Naive thymus-derived CD4-positive, alpha-beta T cell (primary cell): ENCODE results near the gene RFX3. TPM values are rescaled to one million over a fixed set of nuclear protein-coding genes. Genes with fewer than 3 reads are reported as not detected.

Experiments used
- ATAC-seq: fragments of 150-1000 bp; cut with Tn5 transposase; 2 replicates; pipeline ENCODE4 v1.10.0; 2021; ENCODE audit warnings: mild to moderate bottlenecking, moderate library complexity
- CTCF ChIA-PET: fragments of 350-600 bp; sonication (Branson Sonifier 250); formaldehyde crosslinking; loops from one replicate; lab custom pipeline; 2021; ENCODE audit warnings: antibody characterized with exemption; lab: Charles Lee
- POLR2A ChIA-PET: fragments of 350-600 bp; sonication (Branson Sonifier 250); formaldehyde crosslinking; loops from one replicate; lab custom pipeline; 2021; ENCODE audit warnings: antibody characterized with exemption, inconsistent platforms; lab: Charles Lee
- DNase-seq, 9 donors: peaks; one replicate each; pipeline versions ENCODE4 v3.0.0 to v3.0.0-alpha.2; 2020 to 2022; ENCODE audit warnings: mixed read lengths in 1 of 9
- H3K27ac ChIP-seq: one replicate; pipeline ENCODE4 v1.7.0; 2013; ENCODE audit warnings: mild to moderate bottlenecking, low read depth, low read length, moderate library complexity
- H3K27me3 ChIP-seq, 2 donors: one replicate each; pipeline ENCODE4 v1.7.0; 2013; ENCODE audit warnings: low read length in 2 of 2, mild to moderate bottlenecking in 2 of 2, moderate library complexity in 2 of 2; ENCODE audit not compliant: control insufficient read depth in 2 of 2, insufficient read depth in 2 of 2
- H3K36me3 ChIP-seq, 3 experiments: 1 replicate in 2 of 3; 2 replicates in 1 of 3; pipeline ENCODE4 v1.7.0; 2013; ENCODE audit warnings: low read length in 3 of 3, mild to moderate bottlenecking in 3 of 3, moderate library complexity in 1 of 3; ENCODE audit not compliant: insufficient read depth in 3 of 3, control insufficient read depth in 2 of 3
- H3K4me1 ChIP-seq, 2 donors: one replicate each; pipeline ENCODE4 v1.7.0; 2013; ENCODE audit warnings: low read length in 2 of 2, mild to moderate bottlenecking in 2 of 2, moderate library complexity in 1 of 2; ENCODE audit not compliant: control insufficient read depth in 2 of 2, insufficient read depth in 2 of 2
- H3K4me3 ChIP-seq: 2 replicates; pipeline ENCODE4 v1.7.0; 2013; ENCODE audit warnings: mild to moderate bottlenecking, low read length
- H3K9me3 ChIP-seq, 3 experiments: 1 replicate in 2 of 3; 2 replicates in 1 of 3; pipeline ENCODE4 v1.7.0; 2013; ENCODE audit warnings: low read length in 3 of 3; ENCODE audit not compliant: control insufficient read depth in 2 of 3
- H3K27ac Mint-ChIP-seq, 9 donors: one replicate each; pipeline ENCODE4 v1.8.0; 2020 to 2022; ENCODE audit warnings: mixed read lengths in 9 of 9, mild to moderate bottlenecking in 8 of 9, moderate library complexity in 5 of 9, inconsistent platforms in 2 of 9
- H3K27me3 Mint-ChIP-seq, 5 donors: one replicate each; pipeline ENCODE4 v1.8.0; 2021 to 2022; ENCODE audit warnings: mixed read lengths in 5 of 5, mild to moderate bottlenecking in 1 of 5
- H3K36me3 Mint-ChIP-seq, 5 donors: one replicate each; pipeline ENCODE4 v1.8.0; 2020 to 2022; ENCODE audit warnings: mixed read lengths in 5 of 5, mild to moderate bottlenecking in 3 of 5, inconsistent platforms in 1 of 5
- H3K4me1 Mint-ChIP-seq, 7 donors: one replicate each; pipeline ENCODE4 v1.8.0; 2020 to 2022; ENCODE audit warnings: mixed read lengths in 7 of 7, mild to moderate bottlenecking in 3 of 7, inconsistent platforms in 1 of 7
- H3K4me3 Mint-ChIP-seq, 10 donors: one replicate each; pipeline ENCODE4 v1.8.0; 2020 to 2022; ENCODE audit warnings: mild to moderate bottlenecking in 10 of 10, mixed read lengths in 10 of 10, moderate library complexity in 6 of 10, inconsistent platforms in 2 of 10
- H3K9me3 Mint-ChIP-seq, 11 donors: one replicate each; pipeline ENCODE4 v1.8.0; 2020 to 2022; ENCODE audit warnings: mixed read lengths in 11 of 11, mild to moderate bottlenecking in 4 of 11, inconsistent platforms in 1 of 11, moderate library complexity in 1 of 11
- intact Hi-C, 2 donors: fragments of 100-400 bp; cut with micrococcal nuclease; formaldehyde crosslinking; loops; one replicate each; pipeline ENCODE4 v1.15.1; 2023
- polyA plus RNA-seq, 2 donors: library from polyadenylated mRNA; unstranded; fragments of 300-500 nt; fragmentation: Illumina TruSeq; gene quantifications; one replicate each; pipeline ENCODE4 v1.2.3, GENCODE V29; 2021
- total RNA-seq, 6 experiments: library from RNA in 5 of 6; stranded (reverse) in 5 of 6; gene quantifications; 1 replicate in 5 of 6; 2 replicates in 1 of 6; pipeline ENCODE4 v1.2.3 and lab custom pipeline; 2021 to 2026

Gene RFX3
- total and polyA plus RNA-seq, 7 experiments from 2014 or later = 6.2 to 31.7 (median 24.7) TPM

DNA sequence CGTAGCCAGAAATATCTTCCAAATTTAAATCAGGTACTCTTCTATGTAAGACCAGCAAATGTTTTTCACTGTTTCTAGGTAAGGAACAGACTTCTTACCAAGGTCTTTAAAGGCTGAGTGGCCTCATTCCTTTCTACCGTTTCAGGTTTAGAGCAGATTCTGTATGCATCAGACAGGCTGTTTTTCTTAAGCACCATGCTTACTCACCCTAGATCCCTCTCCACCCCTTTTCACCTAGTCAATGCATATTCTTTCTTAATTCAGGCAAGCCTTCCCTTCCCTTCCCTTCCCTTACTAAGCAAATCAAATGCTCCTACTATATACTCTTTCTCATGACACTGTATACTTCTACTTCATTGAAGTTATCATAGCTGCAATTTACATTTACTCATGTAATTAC lies 70.7 kb downstream of the RFX3 start:
- Histone ChIP-seq H3K9me3 (no peaks in the 10 kb centered on the region), H3K4me3 (no peak overlapping the region), H3K27ac (no peak overlapping the region), H3K36me3 (no peaks in the 10 kb centered on the region), H3K4me1 (no peaks in the 10 kb centered on the region), H3K27me3 (no peaks in the 10 kb centered on the region)
- ATAC-seq = no peak
- Mint-ChIP-seq H3K9me3 (peaks cover 0 to 3% (median 0%) of the 10 kb centered on the region in 11 donors), H3K36me3 (peaks cover 0 to 21% (median 10%) of the 10 kb centered on the region in 5 donors), H3K27ac (no peak overlapping the region), H3K4me1 (peaks cover 0 to 8% (median 2%) of the 10 kb centered on the region in 7 donors), H3K4me3 (no peak overlapping the region), H3K27me3 (no peaks in the 10 kb centered on the region)
- intact Hi-C loops = no loop called here
- POLR2A ChIA-PET = interaction anchor here (1.2 kb wide), 1 partner anchor 152 kb away, joined by 4 read pairs; no protein-coding TSS in a partner anchor
- DNase-seq = no peak
- CTCF ChIA-PET = no interaction called here

DNA sequence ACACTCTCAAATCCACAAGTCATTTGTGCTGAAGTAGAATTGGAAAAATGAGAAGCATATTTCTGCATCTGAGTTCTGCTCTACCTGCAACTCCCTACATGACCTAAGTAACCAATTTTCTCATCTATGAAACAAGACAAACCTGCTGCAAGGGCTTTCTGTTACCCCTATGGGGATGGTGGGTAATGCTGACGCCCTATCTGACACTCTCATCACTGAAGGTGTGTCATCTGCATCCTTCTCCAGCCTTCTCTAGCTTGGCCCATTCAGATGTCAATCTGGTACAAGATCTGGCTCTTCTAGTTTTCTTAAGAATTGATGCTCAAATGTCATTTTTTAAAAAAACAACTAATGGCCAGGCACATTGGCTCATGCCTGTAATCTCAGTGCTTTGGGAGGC lies 73.8 kb downstream of the RFX3 start:
- no peak overlapping the region for H3K27ac ChIP-seq
- H3K36me3 ChIP-seq = no peaks in the 10 kb centered on the region
- DNase-seq (no peak), ATAC-seq (no peak)
- H3K9me3 ChIP-seq = no peaks in the 10 kb centered on the region
- H3K4me1 Mint-ChIP-seq = peaks cover 0 to 22% (median 9%) of the 10 kb centered on the region in 7 donors
- peaks cover 0 to 3% (median 0%) of the 10 kb centered on the region in 11 donors for H3K9me3 Mint-ChIP-seq
- no peaks in the 10 kb centered on the region for H3K27me3 Mint-ChIP-seq
- CTCF ChIA-PET = interaction anchor here (1.0 to 1.8 kb wide), 2 partner anchors 11 to 183 kb away, joined by 3 to 5 read pairs; no protein-coding TSS in a partner anchor
- no peaks in the 10 kb centered on the region for H3K4me1 ChIP-seq
- H3K27ac Mint-ChIP-seq = no peak overlapping the region
- POLR2A ChIA-PET = interaction anchor here (0.6 to 0.7 kb wide), 2 partner anchors 10 to 83 kb away, joined by 3 read pairs; no protein-coding TSS in a partner anchor
- H3K4me3 Mint-ChIP-seq = no peak overlapping the region
- no peak overlapping the region for H3K4me3 ChIP-seq
- H3K27me3 ChIP-seq = no peaks in the 10 kb centered on the region
- peaks cover 0 to 15% (median 4%) of the 10 kb centered on the region in 5 donors for H3K36me3 Mint-ChIP-seq
- intact Hi-C loops = no loop called here

- H3K36me3 ChIP-seq = no peaks in the 10 kb centered on the region
- DNase-seq = no peak
- ATAC-seq = no peak
- H3K4me1 ChIP-seq = no peaks in the 10 kb centered on the region
- POLR2A ChIA-PET = no interaction called here
- no peaks in the 10 kb centered on the region for H3K9me3 ChIP-seq
- CTCF ChIA-PET = no interaction called here
- Mint-ChIP-seq H3K9me3 (peaks cover 0 to 4% (median 0%) of the 10 kb centered on the region in 11 donors), H3K4me3 (no peak overlapping the region), H3K27ac (peak overlapping the region in 2 of 9 donors; percentile 28 to 46), H3K36me3 (peaks cover 0 to 21% (median 10%) of the 10 kb centered on the region in 5 donors), H3K4me1 (peaks cover 0 to 27% (median 9%) of the 10 kb centered on the region in 7 donors), H3K27me3 (no peaks in the 10 kb centered on the region)
- intact Hi-C loops = loop anchor here in 1 of 2 donors (2.0 kb wide), 1 partner anchor 13 kb away; no protein-coding TSS in a partner anchor
- H3K27ac ChIP-seq = no peak overlapping the region
- H3K27me3 ChIP-seq = no peaks in the 10 kb centered on the region
- H3K4me3 ChIP-seq = no peak overlapping the region
Observed at GRCh38 chr9:3447788-3448187, 78.0 kb downstream of the RFX3 start.

- H3K36me3 ChIP-seq = no peaks in the 10 kb centered on the region
- peaks cover 0 to 20% (median 10%) of the 10 kb centered on the region in 5 donors for H3K36me3 Mint-ChIP-seq
- H3K9me3 ChIP-seq = no peaks in the 10 kb centered on the region
- H3K4me3 Mint-ChIP-seq = no peak overlapping the region
- H3K27ac ChIP-seq = no peak overlapping the region
- DNase-seq = no peak
- peaks cover 0 to 4% (median 0%) of the 10 kb centered on the region in 11 donors for H3K9me3 Mint-ChIP-seq
- no peaks in the 10 kb centered on the region for H3K4me1 ChIP-seq
- CTCF ChIA-PET = no interaction called here
- ATAC-seq = no peak
- no peaks in the 10 kb centered on the region for H3K27me3 Mint-ChIP-seq
- H3K27me3 ChIP-seq = no peaks in the 10 kb centered on the region
- POLR2A ChIA-PET = no interaction called here
- H3K4me3 ChIP-seq = no peak overlapping the region
- intact Hi-C loops = loop anchor here in 1 of 2 donors (2.0 kb wide), 1 partner anchor 14 kb away; no protein-coding TSS in a partner anchor
- peak overlapping the region in 1 of 9 donors; percentile 28 for H3K27ac Mint-ChIP-seq
- peaks cover 0 to 27% (median 9%) of the 10 kb centered on the region in 7 donors for H3K4me1 Mint-ChIP-seq
Observed at GRCh38 chr9:3447143-3447542, 78.7 kb downstream of the RFX3 start.

GRCh38 chr9:3446313-3446712 lies 79.5 kb downstream of the RFX3 start:
- intact Hi-C loops = loop anchor here in 1 of 2 donors (2.0 kb wide), 1 partner anchor 14 kb away; no protein-coding TSS in a partner anchor
- Histone ChIP-seq H3K27me3 (no peaks in the 10 kb centered on the region), H3K4me3 (no peak overlapping the region), H3K36me3 (no peaks in the 10 kb centered on the region), H3K27ac (no peak overlapping the region), H3K9me3 (no peaks in the 10 kb centered on the region), H3K4me1 (no peaks in the 10 kb centered on the region)
- Mint-ChIP-seq H3K27me3 (no peaks in the 10 kb centered on the region), H3K36me3 (peaks cover 0 to 16% (median 6%) of the 10 kb centered on the region in 5 donors), H3K4me1 (peaks cover 2 to 27% (median 11%) of the 10 kb centered on the region in 7 donors), H3K4me3 (no peak overlapping the region), H3K9me3 (peaks cover 0 to 4% (median 0%) of the 10 kb centered on the region in 11 donors), H3K27ac (no peak overlapping the region)
- POLR2A ChIA-PET = no interaction called here
- CTCF ChIA-PET = no interaction called here
- ATAC-seq = no peak
- no peak for DNase-seq

GRCh38 chr9:3444016-3444415 lies 81.8 kb downstream of the RFX3 start:
- no peak for DNase-seq
- Histone ChIP-seq H3K27ac (no peak overlapping the region), H3K4me3 (no peak overlapping the region), H3K27me3 (no peaks in the 10 kb centered on the region), H3K4me1 (no peaks in the 10 kb centered on the region), H3K9me3 (no peaks in the 10 kb centered on the region), H3K36me3 (no peaks in the 10 kb centered on the region)
- intact Hi-C loops = no loop called here
- ATAC-seq = no peak
- Mint-ChIP-seq H3K4me3 (no peak overlapping the region), H3K4me1 (peaks cover 3 to 28% (median 18%) of the 10 kb centered on the region in 7 donors), H3K9me3 (peaks cover 0 to 4% (median 0%) of the 10 kb centered on the region in 11 donors), H3K27me3 (no peaks in the 10 kb centered on the region), H3K36me3 (peaks cover 0 to 10% (median 5%) of the 10 kb centered on the region in 5 donors), H3K27ac (no peak overlapping the region)
- CTCF ChIA-PET = interaction anchor here (0.6 to 1.4 kb wide), 2 partner anchors 203 to 1497 kb away, joined by 3 to 4 read pairs; no protein-coding TSS in a partner anchor
- POLR2A ChIA-PET = interaction anchor here (1.5 kb wide), 1 partner anchor 82 kb away, joined by 4 read pairs; the partner anchor contains the start of gene RFX3
